IPS DF 19.7 (cell line): ENCODE measurements around the gene MCTP1.

Experiments used
- DNase-seq: peaks from one replicate; pipeline ENCODE4 v3.0.0-alpha.2; 2013; ENCODE audit warnings: low read depth, low spot score

The MCTP1 gene

GRCh38 chr5:95284572-95285408, at the start of gene MCTP1:
Gene MCTP1 (minus strand): TSS chr5:95285094.
- no peak for DNase-seq

GRCh38 chr5:95332158-95332557, 47.3 kb upstream of the MCTP1 start:
- DNase-seq = no peak

- no peak for DNase-seq
Observed at GRCh38 chr5:95331358-95331757, 46.5 kb upstream of the MCTP1 start.

GRCh38 chr5:95327211-95327610, 42.3 kb upstream of the MCTP1 start:
- DNase-seq = no peak

- DNase-seq = no peak
Observed at GRCh38 chr5:95317687-95318086, 32.8 kb upstream of the MCTP1 start.

GRCh38 chr5:95317085-95317484, 32.2 kb upstream of the MCTP1 start:
- no peak for DNase-seq

- no peak for DNase-seq
Observed at GRCh38 chr5:95304711-95305110, 19.8 kb upstream of the MCTP1 start.

- DNase-seq = no peak
Observed at GRCh38 chr5:95298651-95299050, 13.8 kb upstream of the MCTP1 start.

GRCh38 chr5:95296291-95296690, 11.4 kb upstream of the MCTP1 start:
- DNase-seq = no peak

GRCh38 chr5:95285409-95285755, 488 bp upstream of the MCTP1 start:
- no peak for DNase-seq

GRCh38 chr5:95283761-95284571, 928 bp downstream of the MCTP1 start:
- DNase-seq = no peak

- no peak for DNase-seq
Observed at GRCh38 chr5:95283022-95283615, 1.8 kb downstream of the MCTP1 start.

GRCh38 chr5:95281226-95281625, 3.7 kb downstream of the MCTP1 start:
- peak; percentile 82 for DNase-seq

GRCh38 chr5:95280401-95281095, 4.3 kb downstream of the MCTP1 start:
- no peak for DNase-seq

- DNase-seq = no peak
Observed at GRCh38 chr5:95274011-95274410, 10.9 kb downstream of the MCTP1 start.

GRCh38 chr5:95272316-95272929, 12.5 kb downstream of the MCTP1 start:
- DNase-seq = no peak

GRCh38 chr5:95262933-95263660, 21.8 kb downstream of the MCTP1 start:
- DNase-seq = no peak

- DNase-seq = no peak
Observed at GRCh38 chr5:95261437-95262175, 23.3 kb downstream of the MCTP1 start.

GRCh38 chr5:95256991-95257390, 27.9 kb downstream of the MCTP1 start:
- DNase-seq = no peak

- no peak for DNase-seq
Observed at GRCh38 chr5:95256446-95256845, 28.4 kb downstream of the MCTP1 start.
